OCI-LY7 (cell line): ENCODE data around the gene ZFHX3. TPM values are rescaled to one million over a fixed set of nuclear protein-coding genes. Genes with fewer than 3 reads are reported as not detected.

Experiments used
- BruUV-seq: library from RNA; stranded (reverse); fragments of 400-500 nt; replicated peaks from 2 replicates; lab custom pipeline; 2021; lab: Mats Ljungman, UMichigan
- CTCF ChIA-PET: fragments of 300-600 bp; sonication (Branson Sonifier 250); formaldehyde crosslinking; loops from one replicate; lab custom pipeline; 2022; ENCODE audit warnings: antibody characterized with exemption; ENCODE audit not compliant: unreplicated experiment; lab: Charles Lee
- POLR2A ChIA-PET: fragments of 300-600 bp; sonication (Branson Sonifier 250); formaldehyde crosslinking; loops from one replicate; lab custom pipeline; 2022; ENCODE audit warnings: antibody characterized with exemption; lab: Charles Lee
- DNase-seq: peaks from one replicate; pipeline ENCODE4 v3.0.0-alpha.2; 2015; ENCODE audit warnings: low spot score
- H2AFZ ChIP-seq: fragments of 200-600 bp; sonication (generic), shearing (Covaris generic); 2 replicates; pipeline ENCODE4 v1.6.1; 2014; ENCODE audit warnings: mild to moderate bottlenecking, antibody characterized with exemption, low read length, moderate library complexity
- H3K27ac ChIP-seq: fragments of 200-600 bp; sonication (generic); 2 replicates; pipeline ENCODE4 v1.5.1; 2014; ENCODE audit warnings: mixed run types, low read depth, mild to moderate bottlenecking, moderate library complexity, low read length, inconsistent platforms; ENCODE audit not compliant: poor library complexity, severe bottlenecking
- H3K36me3 ChIP-seq: fragments of 200-600 bp; sonication (generic); 2 replicates; pipeline ENCODE4 v1.6.1; 2014; ENCODE audit warnings: mild to moderate bottlenecking, antibody characterized with exemption, low read length, moderate library complexity, mixed read lengths; ENCODE audit not compliant: insufficient read depth
- H3K4me1 ChIP-seq: fragments of 200-600 bp; sonication (generic); 2 replicates; pipeline ENCODE4 v1.5.1; 2014; ENCODE audit warnings: mild to moderate bottlenecking, low read length; ENCODE audit not compliant: insufficient read depth, poor library complexity, severe bottlenecking
- H3K4me2 ChIP-seq: fragments of 200-600 bp; sonication (generic); 2 replicates; pipeline ENCODE4 v1.6.1; 2014; ENCODE audit warnings: mild to moderate bottlenecking, low read length
- H3K4me3 ChIP-seq: fragments of 200-600 bp; sonication (generic); 2 replicates; pipeline ENCODE4 v1.5.1; 2014; ENCODE audit warnings: mild to moderate bottlenecking, low read depth, low read length; ENCODE audit not compliant: poor library complexity, severe bottlenecking
- H3K79me2 ChIP-seq: fragments of 200-600 bp; sonication (generic); 2 replicates; pipeline ENCODE4 v1.6.1; 2016; ENCODE audit warnings: low read depth, mild to moderate bottlenecking, low read length, moderate library complexity, mixed read lengths; ENCODE audit not compliant: insufficient read depth
- H3K9me2 ChIP-seq: fragments of 200-600 bp; sonication (generic); 2 replicates; pipeline ENCODE4 v1.6.1; 2016; ENCODE audit warnings: mild to moderate bottlenecking, low read length, mixed read lengths; ENCODE audit not compliant: insufficient read depth
- H3K9me3 ChIP-seq: fragments of 200-600 bp; sonication (generic); 2 replicates; pipeline ENCODE4 v1.6.1; 2014; ENCODE audit warnings: mild to moderate bottlenecking, mixed run types, low read length, mixed read lengths
- H4K20me1 ChIP-seq: fragments of 200-600 bp; sonication (generic); 2 replicates; pipeline ENCODE4 v1.6.1; 2014; ENCODE audit warnings: mild to moderate bottlenecking, antibody characterized with exemption, low read length, moderate library complexity, mixed read lengths; ENCODE audit not compliant: insufficient read depth
- CTCF ChIP-seq: fragments of 200-600 bp; sonication (generic); conservative IDR thresholded peaks from 2 replicates; pipeline ENCODE4 v1.5.1; 2014; ENCODE audit warnings: mild to moderate bottlenecking, antibody characterized with exemption, low read length, moderate library complexity, mixed read lengths
- EZH2phosphoT487 ChIP-seq: fragments of 200-600 bp; sonication (generic); IDR thresholded peaks from 2 replicates; pipeline ENCODE4 v1.6.1; 2018; ENCODE audit warnings: low read depth, borderline replicate concordance, mild to moderate bottlenecking, mixed run types, antibody characterized with exemption, low read length, moderate library complexity, mixed read lengths
- intact Hi-C: fragments of 100-400 bp; cut with micrococcal nuclease; formaldehyde crosslinking; loops from one replicate; pipeline ENCODE4 v1.10.0; 2022; ENCODE audit not compliant: unreplicated experiment
- total RNA-seq, 2 experiments: library from RNA; depleted of rRNA in 1 of 2; stranded (reverse); fragments of >200 nt in 1 of 2; shearing (Covaris generic) in 1 of 2; gene quantifications; 2 replicates each; pipeline ENCODE4 v1.2.3, GENCODE V29; 2014 to 2022

The ZFHX3 gene
- total RNA-seq, 2 experiments from 2014 or later, result 1.3 to 6.2 TPM

DNA sequence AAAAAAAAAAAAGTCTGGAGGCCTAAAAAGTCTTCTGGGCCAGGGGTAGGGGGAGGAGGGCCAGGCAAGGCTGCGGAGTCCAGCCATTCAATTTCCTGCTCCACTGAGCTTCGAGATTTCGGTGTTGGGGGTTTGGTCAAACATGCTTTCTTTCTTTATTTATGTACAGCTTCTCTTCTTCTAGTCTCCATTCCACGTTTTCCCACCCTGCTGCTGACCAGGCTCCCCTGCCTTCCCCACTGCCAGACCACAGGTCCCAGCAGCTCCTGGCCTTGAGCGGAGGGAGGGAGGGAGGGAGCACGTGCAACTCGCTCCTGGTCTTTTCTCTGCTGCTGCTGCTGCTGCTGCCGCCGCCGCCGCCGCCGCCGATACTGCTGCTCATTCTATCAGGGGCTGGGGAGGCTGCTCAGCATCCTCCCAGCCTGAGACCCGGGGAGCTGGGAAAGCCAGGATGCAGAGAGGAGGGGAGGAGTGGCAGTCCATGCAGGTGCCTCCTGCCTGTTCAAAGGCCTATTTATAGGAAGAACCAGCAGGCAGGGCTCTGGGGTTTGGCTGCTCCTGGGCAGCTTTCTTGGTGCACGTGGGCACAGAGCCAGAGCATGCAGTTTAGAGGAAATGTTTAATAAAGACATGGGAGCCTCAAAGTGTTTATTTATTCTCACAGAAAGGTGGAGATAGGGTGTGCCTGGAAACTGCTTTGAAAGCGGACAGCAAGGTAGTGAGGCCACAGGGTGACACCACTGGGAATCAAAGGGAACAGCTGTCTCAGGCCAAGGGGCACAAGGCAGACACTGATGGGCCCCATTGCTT, 23.4 kb upstream of the ZFHX3 start:
- H3K9me3 ChIP-seq, result no peaks in the 10 kb centered on the region
- no peak for DNase-seq
- H3K4me2 ChIP-seq, result no peak overlapping the region
- no TSS peak for BruUV-seq
- intact Hi-C loops, result no loop called here
- H3K79me2 ChIP-seq, result no peaks in the 10 kb centered on the region
- H3K36me3 ChIP-seq, result no peaks in the 10 kb centered on the region
- CTCF ChIA-PET, result interaction anchor here (0.6 kb wide), 2 partner anchors 77 to 224 kb away, joined by 3 to 9 read pairs; no protein-coding TSS in a partner anchor
- H2AFZ ChIP-seq, result no peak overlapping the region
- H3K9me2 ChIP-seq, result no peaks in the 10 kb centered on the region
- TF ChIP-seq CTCF (no peak), EZH2phosphoT487 (no peak)
- no peaks in the 10 kb centered on the region for H4K20me1 ChIP-seq
- POLR2A ChIA-PET, result interaction anchor here (0.7 kb wide), 3 partner anchors 8 to 253 kb away, joined by 3 to 5 read pairs (median 4); no protein-coding TSS in a partner anchor
- no peaks in the 10 kb centered on the region for H3K4me1 ChIP-seq
- H3K27ac ChIP-seq, result no peak overlapping the region
- no peak overlapping the region for H3K4me3 ChIP-seq

- intact Hi-C loops, result no loop called here
- Histone ChIP-seq H3K9me2 (no peaks in the 10 kb centered on the region), H3K27ac (no peak overlapping the region), H4K20me1 (no peaks in the 10 kb centered on the region), H3K36me3 (no peaks in the 10 kb centered on the region), H3K9me3 (no peaks in the 10 kb centered on the region), H3K4me1 (no peaks in the 10 kb centered on the region), H2AFZ (no peak overlapping the region), H3K4me3 (no peak overlapping the region), H3K79me2 (no peaks in the 10 kb centered on the region), H3K4me2 (no peak overlapping the region)
- DNase-seq, result no peak
- BruUV-seq, result no TSS peak
- POLR2A ChIA-PET, result interaction anchor here (0.8 kb wide), 1 partner anchor 8 kb away, joined by 3 read pairs; no protein-coding TSS in a partner anchor
- TF ChIP-seq CTCF, result no peak
- no peak for TF ChIP-seq EZH2phosphoT487
- CTCF ChIA-PET, result no interaction called here
These were observed 21.8 kb upstream of the ZFHX3 start for GRCh38 chr16:73069581-73070262.
